PC-3 (cell line): ENCODE measurements around the gene S100B. TPM values are rescaled to one million over a fixed set of nuclear protein-coding genes. Genes with fewer than 3 reads are reported as not detected.

Experiments
- ATAC-seq: fragments of 200-7000 bp; cut with Tn5 transposase; 2 replicates; pipeline ENCODE4 v1.9.1; 2020; ENCODE audit warnings: mild to moderate bottlenecking, moderate library complexity
- BruUV-seq: library from RNA; stranded (reverse); fragments of 400-500 nt; replicated peaks from 2 replicates; lab custom pipeline; 2021; lab: Mats Ljungman, UMichigan
- CTCF ChIA-PET: fragments of 300-600 bp; sonication (Branson Sonifier 250); formaldehyde crosslinking; loops from one replicate; lab custom pipeline; 2022; ENCODE audit warnings: antibody characterized with exemption; lab: Charles Lee
- POLR2A ChIA-PET: fragments of 300-600 bp; sonication (Branson Sonifier 250); formaldehyde crosslinking; loops from one replicate; lab custom pipeline; 2022; ENCODE audit warnings: antibody characterized with exemption; ENCODE audit not compliant: unreplicated experiment; lab: Charles Lee
- DNase-seq: peaks from one replicate; pipeline ENCODE4 v3.0.0-alpha.2; 2015
- H2AFZ ChIP-seq: fragments of 300-600 bp; sonication (generic); 2 replicates; pipeline ENCODE4 v1.6.0; 2016; ENCODE audit warnings: antibody characterized with exemption, low read length
- H3F3A ChIP-seq: fragments of 300-600 bp; sonication (generic); one replicate; pipeline ENCODE4 v1.6.0; 2017; ENCODE audit warnings: antibody characterized with exemption, low read length, control low read depth, mild to moderate bottlenecking; ENCODE audit not compliant: unreplicated experiment
- H3K27ac ChIP-seq: fragments of 300-600 bp; sonication (generic); 2 replicates; pipeline ENCODE4 v1.5.1; 2016; ENCODE audit warnings: mild to moderate bottlenecking, low read length
- H3K27me3 ChIP-seq: fragments of 300-600 bp; sonication (generic); 2 replicates; pipeline ENCODE4 v1.6.1; 2016; ENCODE audit warnings: low read length, mixed read lengths
- H3K36me3 ChIP-seq: fragments of 300-600 bp; sonication (generic); 2 replicates; pipeline ENCODE4 v1.6.1; 2016; ENCODE audit warnings: low read depth, mixed run types, low read length, mixed read lengths
- H3K4me1 ChIP-seq: fragments of 300-600 bp; sonication (generic); 2 replicates; pipeline ENCODE4 v1.5.1; 2016; ENCODE audit warnings: low read length; ENCODE audit not compliant: insufficient read depth
- H3K4me2 ChIP-seq: fragments of 300-600 bp; sonication (generic); 2 replicates; pipeline ENCODE4 v1.6.0; 2016; ENCODE audit warnings: low read length
- H3K4me3 ChIP-seq: fragments of 300-600 bp; sonication (generic); 2 replicates; pipeline ENCODE4 v1.5.1; 2016; ENCODE audit warnings: mild to moderate bottlenecking, low read length, mixed read lengths
- H3K79me2 ChIP-seq: fragments of 300-600 bp; sonication (generic); 2 replicates; pipeline ENCODE4 v1.6.1; 2017; ENCODE audit warnings: low read length, mixed read lengths
- H3K9ac ChIP-seq: fragments of 300-600 bp; sonication (generic); 2 replicates; pipeline ENCODE4 v1.6.0; 2016; ENCODE audit warnings: mild to moderate bottlenecking, low read length
- H3K9me2 ChIP-seq: fragments of 300-600 bp; sonication (generic); replicated peaks from 2 replicates; pipeline ENCODE4 v1.6.1; 2016; ENCODE audit warnings: mixed run types, low read length, mixed read lengths
- H3K9me3 ChIP-seq: fragments of 300-600 bp; sonication (generic); 2 replicates; pipeline ENCODE4 v1.6.1; 2016; ENCODE audit warnings: low read length, mixed read lengths
- H4K20me1 ChIP-seq: fragments of 300-600 bp; sonication (generic); 2 replicates; pipeline ENCODE4 v1.6.1; 2016; ENCODE audit warnings: low read length, mixed read lengths
- EZH2 ChIP-seq: fragments of 300-600 bp; sonication (generic); IDR thresholded peaks from one replicate; pipeline ENCODE4 v1.6.1; 2017; ENCODE audit warnings: antibody characterized with exemption, mild to moderate bottlenecking, low read length; ENCODE audit not compliant: unreplicated experiment
- EZH2phosphoT487 ChIP-seq: fragments of 300-600 bp; sonication (generic); IDR thresholded peaks from 2 replicates; pipeline ENCODE4 v1.6.1; 2018; ENCODE audit warnings: mild to moderate bottlenecking, antibody characterized with exemption, low read length, borderline replicate concordance
- intact Hi-C: fragments of 100-400 bp; cut with micrococcal nuclease; formaldehyde crosslinking; loops from 2 replicates; pipeline ENCODE4 v1.9.0; 2023
- total RNA-seq: library from RNA; depleted of rRNA; stranded (reverse); fragments of >200 nt; gene quantifications from 2 replicates; pipeline ENCODE4 v1.2.3, GENCODE V29; 2014
- TF ChIP-seq, protein P1 (sequence below): fragments of 300-600 bp; sonication (generic); conservative IDR thresholded peaks from 2 replicates; pipeline ENCODE4 v1.5.1; 2017; ENCODE audit warnings: antibody characterized with exemption, low read depth, mild to moderate bottlenecking, low read length

Gene S100B
- total RNA-seq, 1 experiment from 2014 or later: not detected

DNA sequence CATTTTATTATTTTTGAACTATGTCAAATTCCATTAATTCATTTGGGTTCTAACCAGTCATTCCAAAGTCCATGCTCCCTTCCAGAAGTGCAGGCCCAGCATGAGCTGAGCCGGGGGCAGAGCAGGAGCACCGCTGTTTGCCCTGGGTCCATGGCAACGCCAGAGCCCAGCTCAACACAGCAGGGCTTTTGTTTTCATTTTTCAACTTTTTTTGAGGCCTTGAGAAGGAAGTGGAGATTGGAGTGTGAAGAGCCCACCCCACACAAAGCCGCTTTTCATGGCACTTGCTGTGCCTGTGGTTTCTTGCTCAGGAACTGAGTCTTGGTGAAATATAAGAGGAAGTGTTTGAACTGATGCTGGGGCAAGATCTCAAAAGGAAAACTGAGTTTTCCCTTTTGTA, 17.3 kb upstream of the S100B start:
- H2AFZ ChIP-seq: no peak overlapping the region
- H3K4me2 ChIP-seq: no peak overlapping the region
- H3K4me3 ChIP-seq: no peak overlapping the region
- no peaks in the 10 kb centered on the region for H3K9me2 ChIP-seq
- ATAC-seq: no peak
- DNase-seq: no peak
- no peaks in the 10 kb centered on the region for H4K20me1 ChIP-seq
- no peaks in the 10 kb centered on the region for H3K36me3 ChIP-seq
- no peak overlapping the region for H3K9ac ChIP-seq
- no TSS peak for BruUV-seq
- CTCF ChIA-PET: no interaction called here
- H3K79me2 ChIP-seq: no peaks in the 10 kb centered on the region
- H3F3A ChIP-seq: no peaks in the 10 kb centered on the region
- intact Hi-C loops: no loop called here
- no peak overlapping the region for H3K27ac ChIP-seq
- POLR2A ChIA-PET: no interaction called here
- TF ChIP-seq EZH2: no peak
- TF ChIP-seq, protein P1, sequence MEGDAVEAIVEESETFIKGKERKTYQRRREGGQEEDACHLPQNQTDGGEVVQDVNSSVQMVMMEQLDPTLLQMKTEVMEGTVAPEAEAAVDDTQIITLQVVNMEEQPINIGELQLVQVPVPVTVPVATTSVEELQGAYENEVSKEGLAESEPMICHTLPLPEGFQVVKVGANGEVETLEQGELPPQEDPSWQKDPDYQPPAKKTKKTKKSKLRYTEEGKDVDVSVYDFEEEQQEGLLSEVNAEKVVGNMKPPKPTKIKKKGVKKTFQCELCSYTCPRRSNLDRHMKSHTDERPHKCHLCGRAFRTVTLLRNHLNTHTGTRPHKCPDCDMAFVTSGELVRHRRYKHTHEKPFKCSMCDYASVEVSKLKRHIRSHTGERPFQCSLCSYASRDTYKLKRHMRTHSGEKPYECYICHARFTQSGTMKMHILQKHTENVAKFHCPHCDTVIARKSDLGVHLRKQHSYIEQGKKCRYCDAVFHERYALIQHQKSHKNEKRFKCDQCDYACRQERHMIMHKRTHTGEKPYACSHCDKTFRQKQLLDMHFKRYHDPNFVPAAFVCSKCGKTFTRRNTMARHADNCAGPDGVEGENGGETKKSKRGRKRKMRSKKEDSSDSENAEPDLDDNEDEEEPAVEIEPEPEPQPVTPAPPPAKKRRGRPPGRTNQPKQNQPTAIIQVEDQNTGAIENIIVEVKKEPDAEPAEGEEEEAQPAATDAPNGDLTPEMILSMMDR: no peak
- TF ChIP-seq EZH2phosphoT487: no peak
- no peaks in the 10 kb centered on the region for H3K4me1 ChIP-seq
- no peaks in the 10 kb centered on the region; the same call in 1 of the 2 replicates for H3K27me3 ChIP-seq
- no peaks in the 10 kb centered on the region for H3K9me3 ChIP-seq

DNA sequence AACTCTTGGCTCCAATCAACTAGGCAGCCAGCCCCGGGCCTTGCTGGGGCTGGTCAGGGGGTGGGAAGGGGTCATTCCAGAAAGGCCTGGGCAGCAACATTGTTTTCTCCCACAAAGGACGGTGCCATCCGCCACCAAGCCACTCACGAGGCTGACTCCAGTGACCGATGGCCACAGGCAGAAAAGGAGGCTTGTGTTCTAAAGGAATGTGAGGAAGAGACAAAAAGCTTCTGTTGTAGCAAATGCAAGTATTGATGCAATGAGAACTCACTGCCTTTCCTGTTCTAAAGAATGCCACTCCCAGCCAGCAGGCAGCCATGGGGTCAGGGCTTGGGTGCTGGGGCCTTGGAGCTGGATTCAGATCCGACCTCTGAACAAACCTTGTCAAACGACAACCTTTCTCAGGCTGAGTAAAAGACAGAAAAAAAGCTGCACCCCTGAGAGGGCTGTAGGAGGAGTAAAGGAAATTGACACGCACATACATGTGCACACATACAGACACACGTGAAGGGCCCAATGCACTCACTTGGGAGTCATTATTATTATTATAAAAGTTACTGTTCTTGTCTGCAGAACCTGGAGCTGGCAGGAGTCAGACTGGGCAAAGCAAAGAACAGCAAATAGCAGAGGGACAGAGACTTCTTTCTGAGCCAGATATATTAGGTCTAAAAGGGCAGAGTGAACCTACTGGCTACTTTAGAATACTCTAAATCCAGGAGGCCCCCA, 16.7 kb upstream of the S100B start:
- no peaks in the 10 kb centered on the region for H3K79me2 ChIP-seq
- no peak overlapping the region for H3K4me2 ChIP-seq
- no peaks in the 10 kb centered on the region; the same call in 1 of the 2 replicates for H3K27me3 ChIP-seq
- H3K27ac ChIP-seq: no peak overlapping the region
- H4K20me1 ChIP-seq: no peaks in the 10 kb centered on the region
- CTCF ChIA-PET: no interaction called here
- ATAC-seq: no peak
- intact Hi-C loops: no loop called here
- TF ChIP-seq EZH2phosphoT487: no peak
- TF ChIP-seq, protein P1: no peak
- no peak for TF ChIP-seq EZH2
- DNase-seq: no peak
- H3K9me2 ChIP-seq: no peaks in the 10 kb centered on the region
- BruUV-seq: no TSS peak
- no peak overlapping the region for H3K9ac ChIP-seq
- no peak overlapping the region for H3K4me3 ChIP-seq
- no peaks in the 10 kb centered on the region for H3K36me3 ChIP-seq
- no peaks in the 10 kb centered on the region for H3F3A ChIP-seq
- no peaks in the 10 kb centered on the region for H3K4me1 ChIP-seq
- H3K9me3 ChIP-seq: no peaks in the 10 kb centered on the region
- POLR2A ChIA-PET: no interaction called here
- no peak overlapping the region for H2AFZ ChIP-seq

DNA sequence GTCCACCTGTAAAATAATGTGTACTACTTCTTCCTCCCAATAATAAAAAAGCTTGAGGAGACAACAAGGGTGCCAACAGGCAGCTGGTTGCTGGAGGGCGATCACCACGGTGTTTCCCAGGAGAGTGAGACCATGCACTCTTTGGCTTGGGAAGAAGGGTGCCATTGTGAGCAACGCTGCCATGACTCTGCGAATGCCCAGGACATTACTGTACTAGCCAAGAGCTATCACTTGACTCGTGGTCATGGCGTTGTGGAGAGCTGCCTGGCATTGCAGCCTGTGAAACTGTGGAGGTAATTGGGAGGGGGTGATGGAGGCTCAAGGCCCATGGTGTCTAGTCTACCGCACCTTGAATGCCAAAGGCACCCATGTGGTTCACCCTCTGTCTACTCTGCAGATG, 16.0 kb upstream of the S100B start:
- no peaks in the 10 kb centered on the region for H3F3A ChIP-seq
- H3K27me3 ChIP-seq: no peaks in the 10 kb centered on the region; the same call in 1 of the 2 replicates
- no peaks in the 10 kb centered on the region for H4K20me1 ChIP-seq
- H3K4me2 ChIP-seq: no peak overlapping the region
- H3K9ac ChIP-seq: no peak overlapping the region
- POLR2A ChIA-PET: no interaction called here
- no peaks in the 10 kb centered on the region for H3K79me2 ChIP-seq
- ATAC-seq (no peak), DNase-seq (no peak)
- no peaks in the 10 kb centered on the region for H3K36me3 ChIP-seq
- no peaks in the 10 kb centered on the region for H3K9me2 ChIP-seq
- intact Hi-C loops: no loop called here
- CTCF ChIA-PET: no interaction called here
- no peak overlapping the region for H3K4me3 ChIP-seq
- no peaks in the 10 kb centered on the region for H3K4me1 ChIP-seq
- no peak overlapping the region for H3K27ac ChIP-seq
- no TSS peak for BruUV-seq
- TF ChIP-seq EZH2phosphoT487: no peak
- TF ChIP-seq, protein P1: no peak
- no peak for TF ChIP-seq EZH2
- no peaks in the 10 kb centered on the region for H3K9me3 ChIP-seq
- H2AFZ ChIP-seq: no peak overlapping the region
